ENCODE measurements around the gene GRIN3B. TPM values are rescaled to one million over a fixed set of nuclear protein-coding genes. Genes with fewer than 3 reads are reported as not detected.

The GRIN3B gene
- total and polyA plus RNA-seq, 9 of the 15 experiments (the other 6 are each of a cell fraction or from before 2014, with no cell fraction given) = 0.06 to 0.95 (median 0.19) TPM; not detected in 6

GRCh38 chr19:1041835-1042685, 41.8 kb downstream of the GRIN3B start (continued):
- TF ChIP-seq CREB3L1 (IDR thresholded peaks at IDR 0.05; ENCODE audit: borderline replicate concordance, low read depth) = no peak
- TF ChIP-seq ZBTB12 (CRISPR knock-in tag; IDR thresholded peaks at IDR 0.05) = peak; percentile 80
- TF ChIP-seq ZSCAN29 (IDR thresholded peaks at IDR 0.05) = no peak
- TF ChIP-seq, protein P1, sequence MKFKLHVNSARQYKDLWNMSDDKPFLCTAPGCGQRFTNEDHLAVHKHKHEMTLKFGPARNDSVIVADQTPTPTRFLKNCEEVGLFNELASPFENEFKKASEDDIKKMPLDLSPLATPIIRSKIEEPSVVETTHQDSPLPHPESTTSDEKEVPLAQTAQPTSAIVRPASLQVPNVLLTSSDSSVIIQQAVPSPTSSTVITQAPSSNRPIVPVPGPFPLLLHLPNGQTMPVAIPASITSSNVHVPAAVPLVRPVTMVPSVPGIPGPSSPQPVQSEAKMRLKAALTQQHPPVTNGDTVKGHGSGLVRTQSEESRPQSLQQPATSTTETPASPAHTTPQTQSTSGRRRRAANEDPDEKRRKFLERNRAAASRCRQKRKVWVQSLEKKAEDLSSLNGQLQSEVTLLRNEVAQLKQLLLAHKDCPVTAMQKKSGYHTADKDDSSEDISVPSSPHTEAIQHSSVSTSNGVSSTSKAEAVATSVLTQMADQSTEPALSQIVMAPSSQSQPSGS (CRISPR knock-in tag; IDR thresholded peaks at IDR 0.05) = no peak
- no peak for TF ChIP-seq TAF9B (IDR thresholded peaks at IDR 0.05; ENCODE audit: partially characterized antibody)
- TF ChIP-seq ZNF217 (CRISPR knock-in tag; IDR thresholded peaks at IDR 0.05) = no peak
- TF ChIP-seq TBP (optimal IDR thresholded peaks at IDR 0.05; ENCODE audit: low read depth, low read length) = peak; percentile 6
- no peak for TF ChIP-seq FOXA3 (CRISPR knock-in tag; conservative IDR thresholded peaks at IDR 0.05 in 1 of 2, IDR thresholded peaks at IDR 0.05 in 1 of 2)
- no peak for TF ChIP-seq ZNF232 (CRISPR knock-in tag; IDR thresholded peaks at IDR 0.05)
- TF ChIP-seq BHLHE40 (IDR thresholded peaks at IDR 0.05; ENCODE audit: low read length) = peak; percentile 65
- peak; percentile 59 for TF ChIP-seq NCOA4 (IDR thresholded peaks at IDR 0.05; ENCODE audit: partially characterized antibody)
- TF ChIP-seq E2F3 (CRISPR knock-in tag; IDR thresholded peaks at IDR 0.05) = no peak
- no peak for TF ChIP-seq KLF16 (IDR thresholded peaks at IDR 0.05)
- no peak for TF ChIP-seq ARID2 (IDR thresholded peaks at IDR 0.05)
- no peak for TF ChIP-seq ZNF431 (CRISPR knock-in tag; IDR thresholded peaks at IDR 0.05)
- no peak for TF ChIP-seq MEF2D (tag; conservative IDR thresholded peaks at IDR 0.05; ENCODE audit: low read depth)
- TF ChIP-seq ZNF316 (IDR thresholded peaks at IDR 0.05) = no peak
- TF ChIP-seq ZNF121 (CRISPR knock-in tag; conservative IDR thresholded peaks at IDR 0.05) = 0 out of 2 replicates have a peak, but pooled peaks have one; percentile 7
- TF ChIP-seq THRAP3 (IDR thresholded peaks at IDR 0.05; ENCODE audit: borderline replicate concordance) = no peak
- no peak for TF ChIP-seq KAT2B (IDR thresholded peaks at IDR 0.05; ENCODE audit: low read depth, low read length)
- peak; percentile 51; the same call in 1 of the 2 replicates for TF ChIP-seq PHF8 (IDR thresholded peaks at IDR 0.05; ENCODE audit: borderline replicate concordance, low read length)

All from K562 (cell line).